ENCODE data around the gene SNRPE. TPM values are rescaled to one million over a fixed set of nuclear protein-coding genes. Genes with fewer than 3 reads are reported as not detected.

Gene SNRPE
- total and polyA plus RNA-seq, 2 donors (not counting 3 experiments of a cell fraction or from before 2014, with no cell fraction given) = 196 to 219 TPM

GRCh38 chr1:203905275-203905674, 43.9 kb downstream of the SNRPE start:
- ChIA-PET CTCF (no interaction called here), POLR2A (no interaction called here)
- BruUV-seq (replicated peaks) = no TSS peak
- Histone ChIP-seq H3K4me3 (replicated peaks in 1 of 3; ENCODE audit: insufficient read depth in 1 of 3, low read depth in 1 of 3, low read length in 3 of 3) (no peak overlapping the region), H3K79me2 (ENCODE audit: control insufficient read depth, insufficient read depth, low read length) (no peaks in the 10 kb centered on the region), H3K9me1 (replicated peaks; ENCODE audit: control insufficient read depth, extremely low read depth, insufficient read depth, low read length) (no peaks in the 10 kb centered on the region), H3K4me2 (ENCODE audit: insufficient read depth, low read length) (no peak overlapping the region), H3K9ac (replicated peaks; ENCODE audit: extremely low read depth, insufficient read depth, low read length) (no peak overlapping the region), H3K27ac (ENCODE audit: insufficient read depth, low read depth, low read length) (no peak overlapping the region), H2AFZ (ENCODE audit: low read depth, low read length) (no peak overlapping the region), H3K36me3 (ENCODE audit: control insufficient read depth in 2 of 2, extremely low read depth in 1 of 2, insufficient read depth in 2 of 2, low read length in 2 of 2) (no peaks in the 10 kb centered on the region), H4K20me1 (replicated peaks; ENCODE audit: control insufficient read depth, extremely low read depth, insufficient read depth, low read length) (no peaks in the 10 kb centered on the region), H3K4me1 (ENCODE audit: control insufficient read depth, extremely low read depth, insufficient read depth, low read length) (peaks cover 9% of the 10 kb centered on the region), H3K9me3 (replicated peaks; ENCODE audit: control insufficient read depth, insufficient read depth, low read length) (no peaks in the 10 kb centered on the region), H3K27me3 (ENCODE audit: control insufficient read depth in 2 of 2, insufficient read depth in 2 of 2, low read length in 2 of 2) (no peaks in the 10 kb centered on the region)
- dilution Hi-C loops (cut with MboI; ENCODE audit: extremely low pct_ligation_motif_present, low sequenced_read_pairs) = no loop called here
- FAIRE-seq (no peak), DNase-seq (ENCODE audit: low read depth, low spot score) (no peak)
- intact Hi-C loops (cut with micrococcal nuclease) = no loop called here
- TF ChIP-seq MYC (IDR thresholded peaks at IDR 0.05; ENCODE audit: low read depth, low read length) = no peak
- no peak for TF ChIP-seq POLR2A (IDR thresholded peaks at IDR 0.05; ENCODE audit: low read depth, low read length)
- no peak for TF ChIP-seq FOS (IDR thresholded peaks at IDR 0.05; ENCODE audit: borderline replicate concordance, insufficient read depth, low read length)
- no peak for TF ChIP-seq JUN (IDR thresholded peaks at IDR 0.05; ENCODE audit: borderline replicate concordance, insufficient read depth, insufficient read length, low read depth)
- no peak for TF ChIP-seq POLR2AphosphoS5 (IDR thresholded peaks at IDR 0.05; ENCODE audit: insufficient read depth, low read depth, low read length)
- no peak for TF ChIP-seq EZH2 (IDR thresholded peaks at IDR 0.05; ENCODE audit: borderline replicate concordance, low read depth, low read length, severe bottlenecking)
- no peak for TF ChIP-seq MAX (IDR thresholded peaks at IDR 0.05; ENCODE audit: insufficient read depth, insufficient read length)
- no peak for TF ChIP-seq GATA2 (IDR thresholded peaks at IDR 0.05; ENCODE audit: insufficient read depth, insufficient read length, low read depth, low read length)
- no peak for TF ChIP-seq CTCF (IDR thresholded peaks at IDR 0.05; ENCODE audit: extremely low read depth in 1 of 2, insufficient read depth in 1 of 2, low read depth in 1 of 2, low read length in 2 of 2)
